Nephron (organoid): ENCODE results near the gene PIK3C3.

ENCODE experiments used
- H3K27ac Mint-ChIP-seq, 3 experiments: 2 replicates each; pipeline ENCODE4 v1.8.0; 2020; ENCODE audit warnings: mixed read lengths in 3 of 3, mild to moderate bottlenecking in 2 of 3, moderate library complexity in 1 of 3
- H3K27me3 Mint-ChIP-seq: 2 replicates; pipeline ENCODE4 v1.8.0; 2021; ENCODE audit warnings: low read depth, mild to moderate bottlenecking, moderate library complexity, mixed read lengths
- H3K36me3 Mint-ChIP-seq: 2 replicates; pipeline ENCODE4 v1.8.0; 2020; ENCODE audit warnings: low read depth, mixed read lengths
- H3K4me1 Mint-ChIP-seq: 2 replicates; pipeline ENCODE4 v1.8.0; 2020; ENCODE audit warnings: mixed read lengths
- H3K4me3 Mint-ChIP-seq, 3 experiments: 2 replicates each; pipeline ENCODE4 v1.8.0; 2020; ENCODE audit warnings: mild to moderate bottlenecking in 3 of 3, mixed read lengths in 3 of 3, moderate library complexity in 2 of 3
- H3K9me3 Mint-ChIP-seq: 2 replicates; pipeline ENCODE4 v1.8.0; 2020; ENCODE audit warnings: mixed read lengths
- CTCF ChIP-seq, 3 experiments: fragments of 200-600 bp; sonication (generic); IDR thresholded peaks; one replicate each; pipeline ENCODE4 v1.5.0; 2021; ENCODE audit warnings: antibody characterized with exemption in 3 of 3; ENCODE audit not compliant: unreplicated experiment in 3 of 3

Gene PIK3C3

GRCh38 chr18:42126586-42126985, 171.6 kb downstream of the PIK3C3 start:
- Mint-ChIP-seq H3K36me3 (peaks cover 8% of the 10 kb centered on the region), H3K27me3 (no peaks in the 10 kb centered on the region), H3K9me3 (peaks cover 23% of the 10 kb centered on the region), H3K4me1 (peaks cover 10% of the 10 kb centered on the region), H3K4me3 (no peak overlapping the region), H3K27ac (no peak overlapping the region)
- no peak for TF ChIP-seq CTCF (IDR thresholded peaks at IDR 0.05; ENCODE audit: unreplicated experiment in 3 of 3)

GRCh38 chr18:42131066-42131929, 176.3 kb downstream of the PIK3C3 start:
- peak overlapping the region; percentile 81 to 89 (median 88) for H3K27ac Mint-ChIP-seq
- H3K27me3 Mint-ChIP-seq: peaks cover 3% of the 10 kb centered on the region
- TF ChIP-seq CTCF (IDR thresholded peaks at IDR 0.05; ENCODE audit: unreplicated experiment in 3 of 3): no peak
- peaks cover 4% of the 10 kb centered on the region for H3K9me3 Mint-ChIP-seq
- H3K4me3 Mint-ChIP-seq: peak overlapping the region in 1 of 3 experiments; percentile 20
- peaks cover 3% of the 10 kb centered on the region for H3K36me3 Mint-ChIP-seq
- H3K4me1 Mint-ChIP-seq: peaks cover 11% of the 10 kb centered on the region

GRCh38 chr18:42131930-42132244, 176.9 kb downstream of the PIK3C3 start:
- Mint-ChIP-seq H3K27ac (peak overlapping the region in 2 of 3 experiments; percentile 81 to 89), H3K36me3 (peaks cover 3% of the 10 kb centered on the region), H3K27me3 (peaks cover 4% of the 10 kb centered on the region), H3K9me3 (peaks cover 4% of the 10 kb centered on the region), H3K4me1 (peaks cover 11% of the 10 kb centered on the region), H3K4me3 (no peak overlapping the region)
- TF ChIP-seq CTCF (IDR thresholded peaks at IDR 0.05; ENCODE audit: unreplicated experiment in 3 of 3): no peak
